Adrenal gland (tissue), 5 donors: ENCODE measurements around the gene PRDM16.

Experiments used
- CTCF ChIP-seq, 6 experiments: fragments of 450-650 bp in 4 of 6; fragments of 200-600 bp in 2 of 6; sonication (generic) in 1 of 6; IDR thresholded peaks; 1 replicate in 5 of 6; 2 replicates in 1 of 6; pipeline versions ENCODE4 v1.5.1 to v1.8.0; 2016 to 2021; ENCODE audit warnings: antibody characterized with exemption in 6 of 6, mild to moderate bottlenecking in 2 of 6, moderate library complexity in 1 of 6
- POLR2A ChIP-seq, 2 donors: fragments of 450-650 bp; IDR thresholded peaks; one replicate each; pipeline ENCODE4 v1.6.1; 2017; ENCODE audit warnings: antibody characterized with exemption in 2 of 2, mild to moderate bottlenecking in 2 of 2, moderate library complexity in 1 of 2
- donor health status: DM: no; HTN: no; CAD: no.

GRCh38 chr1:3251807-3252428 is 182.9 kb downstream of the PRDM16 start:
- no peak for TF ChIP-seq CTCF (IDR thresholded peaks at IDR 0.05)
- TF ChIP-seq POLR2A (IDR thresholded peaks at IDR 0.05): no peak
